Midbrain (tissue), 1 donor: ENCODE results near the gene SPATA4.

Source experiments
- DNase-seq: peaks from one replicate; lab custom pipeline; 2025; lab: John Stamatoyannopoulos, UW

The SPATA4 gene

GRCh38 chr4:176189891-176190795 lies 5.2 kb downstream of the SPATA4 start:
- DNase-seq: no peak

GRCh38 chr4:176188654-176189053 lies 6.7 kb downstream of the SPATA4 start:
- DNase-seq: no peak

GRCh38 chr4:176187624-176188023 lies 7.8 kb downstream of the SPATA4 start:
- no peak for DNase-seq

- no peak for DNase-seq
These were observed 8.6 kb downstream of the SPATA4 start for GRCh38 chr4:176186671-176187395.

GRCh38 chr4:176186067-176186466 lies 9.3 kb downstream of the SPATA4 start:
- no peak for DNase-seq

- no peak for DNase-seq
These were observed 10.3 kb downstream of the SPATA4 start for GRCh38 chr4:176185051-176185450.

GRCh38 chr4:176163041-176163440 lies 32.3 kb downstream of the SPATA4 start:
- no peak for DNase-seq

- no peak for DNase-seq
These were observed 38.7 kb downstream of the SPATA4 start for GRCh38 chr4:176156656-176157055.

- DNase-seq: no peak
These were observed 42.3 kb downstream of the SPATA4 start for GRCh38 chr4:176153124-176153523.

- no peak for DNase-seq
These were observed 44.7 kb downstream of the SPATA4 start for GRCh38 chr4:176150704-176151103.

- no peak for DNase-seq
These were observed 45.1 kb downstream of the SPATA4 start for GRCh38 chr4:176150356-176150682.

- DNase-seq: no peak
These were observed 45.6 kb downstream of the SPATA4 start for GRCh38 chr4:176149680-176150355.

GRCh38 chr4:176142253-176142652 lies 53.1 kb downstream of the SPATA4 start:
- DNase-seq: no peak

- no peak for DNase-seq
These were observed 55.9 kb downstream of the SPATA4 start for GRCh38 chr4:176139518-176139917.

GRCh38 chr4:176137631-176138030 lies 57.8 kb downstream of the SPATA4 start:
- no peak for DNase-seq

- no peak for DNase-seq
These were observed 60.7 kb downstream of the SPATA4 start for GRCh38 chr4:176134670-176135069.
